ENCODE results near the gene MYO16. TPM values are rescaled to one million over a fixed set of nuclear protein-coding genes. Genes with fewer than 3 reads are reported as not detected.
"Not testable (repeated sequence)": the region's sequence is repeated elsewhere in the genome, so short reads cannot be mapped to it uniquely, and the experiment has no call there.

Gene MYO16
- total RNA-seq, 1 experiment from 2014 or later: 0.36 TPM

- DNase-seq: no peak
- Histone ChIP-seq H3K36me3 (no peaks in the 10 kb centered on the region), H3K9me3 (no peaks in the 10 kb centered on the region), H3K4me3 (no peak overlapping the region), H3K27me3 (no peaks in the 10 kb centered on the region)
These were observed 406.8 kb downstream of the MYO16 start for GRCh38 chr13:109036078-109036780.

GRCh38 chr13:109043636-109044035 lies 414.2 kb downstream of the MYO16 start:
- Histone ChIP-seq H3K9me3 (no peaks in the 10 kb centered on the region), H3K27me3 (no peaks in the 10 kb centered on the region), H3K36me3 (no peaks in the 10 kb centered on the region), H3K4me3 (no peak overlapping the region)
- DNase-seq: no peak

GRCh38 chr13:109055850-109056249 lies 426.4 kb downstream of the MYO16 start:
- no peak for DNase-seq
- Histone ChIP-seq H3K27me3 (no peaks in the 10 kb centered on the region), H3K9me3 (no peaks in the 10 kb centered on the region), H3K36me3 (no peaks in the 10 kb centered on the region), H3K4me3 (no peak overlapping the region)

GRCh38 chr13:109058087-109058486 lies 428.7 kb downstream of the MYO16 start:
- Histone ChIP-seq H3K9me3 (no peaks in the 10 kb centered on the region), H3K27me3 (no peaks in the 10 kb centered on the region)
- no peak for DNase-seq

GRCh38 chr13:109072505-109072904 lies 443.1 kb downstream of the MYO16 start:
- Histone ChIP-seq H3K4me3 (no peak overlapping the region), H3K27me3 (no peaks in the 10 kb centered on the region), H3K36me3 (no peaks in the 10 kb centered on the region), H3K9me3 (no peaks in the 10 kb centered on the region)
- no peak for DNase-seq

More at GRCh38 chr13:109058087-109058486, 428.7 kb downstream of the MYO16 start:
- Histone ChIP-seq H3K4me3 (no peak overlapping the region), H3K36me3 (no peaks in the 10 kb centered on the region)

GRCh38 chr13:109074436-109074835 lies 445.0 kb downstream of the MYO16 start:
- Histone ChIP-seq H3K4me3 (no peak overlapping the region), H3K27me3 (no peaks in the 10 kb centered on the region), H3K9me3 (no peaks in the 10 kb centered on the region), H3K36me3 (no peaks in the 10 kb centered on the region)
- DNase-seq: no peak

GRCh38 chr13:109074853-109075252 lies 445.4 kb downstream of the MYO16 start:
- no peaks in the 10 kb centered on the region for H3K9me3 ChIP-seq
- no peak overlapping the region for H3K4me3 ChIP-seq
- no peaks in the 10 kb centered on the region for H3K36me3 ChIP-seq
- DNase-seq: no peak
- H3K27me3 ChIP-seq: no peaks in the 10 kb centered on the region

GRCh38 chr13:109087916-109088623 lies 458.7 kb downstream of the MYO16 start:
- H3K27me3 ChIP-seq: no peaks in the 10 kb centered on the region
- H3K9me3 ChIP-seq: no peaks in the 10 kb centered on the region
- no peak overlapping the region for H3K4me3 ChIP-seq
- no peak for DNase-seq
- no peaks in the 10 kb centered on the region for H3K36me3 ChIP-seq

GRCh38 chr13:109088624-109088917 lies 459.2 kb downstream of the MYO16 start:
- Histone ChIP-seq H3K36me3 (no peaks in the 10 kb centered on the region), H3K4me3 (no peak overlapping the region), H3K9me3 (no peaks in the 10 kb centered on the region), H3K27me3 (no peaks in the 10 kb centered on the region)
- no peak for DNase-seq

GRCh38 chr13:109090796-109091195 lies 461.4 kb downstream of the MYO16 start:
- DNase-seq: no peak
- Histone ChIP-seq H3K4me3 (no peak overlapping the region), H3K27me3 (no peaks in the 10 kb centered on the region), H3K36me3 (no peaks in the 10 kb centered on the region), H3K9me3 (no peaks in the 10 kb centered on the region)

- DNase-seq: no peak
- Histone ChIP-seq H3K27me3 (no peaks in the 10 kb centered on the region), H3K9me3 (no peaks in the 10 kb centered on the region), H3K4me3 (no peak overlapping the region), H3K36me3 (no peaks in the 10 kb centered on the region)
These were observed 461.8 kb downstream of the MYO16 start for GRCh38 chr13:109091249-109091648.

- H3K36me3 ChIP-seq, H3K27me3 ChIP-seq, H3K4me3 ChIP-seq, H3K9me3 ChIP-seq, DNase-seq: not testable (repeated sequence)
These were observed 462.8 kb downstream of the MYO16 start for GRCh38 chr13:109092186-109092585.

- Histone ChIP-seq H3K9me3 (no peaks in the 10 kb centered on the region), H3K36me3 (no peaks in the 10 kb centered on the region), H3K27me3 (no peaks in the 10 kb centered on the region), H3K4me3 (no peak overlapping the region)
- no peak for DNase-seq
These were observed 464.6 kb downstream of the MYO16 start for GRCh38 chr13:109093998-109094397.

- Histone ChIP-seq H3K4me3 (no peak overlapping the region), H3K9me3 (no peaks in the 10 kb centered on the region), H3K27me3 (no peaks in the 10 kb centered on the region), H3K36me3 (no peaks in the 10 kb centered on the region)
- DNase-seq: no peak
These were observed 465.7 kb downstream of the MYO16 start for GRCh38 chr13:109095126-109095525.

GRCh38 chr13:109096101-109096500 lies 466.7 kb downstream of the MYO16 start:
- Histone ChIP-seq H3K9me3 (no peaks in the 10 kb centered on the region), H3K36me3 (no peaks in the 10 kb centered on the region), H3K27me3 (no peaks in the 10 kb centered on the region), H3K4me3 (no peak overlapping the region)
- peak; percentile 21 for DNase-seq

GRCh38 chr13:109100705-109101304 lies 471.4 kb downstream of the MYO16 start:
- Histone ChIP-seq H3K9me3 (no peaks in the 10 kb centered on the region), H3K36me3 (no peaks in the 10 kb centered on the region), H3K4me3 (no peak overlapping the region), H3K27me3 (no peaks in the 10 kb centered on the region; the same call in 1 of the 2 replicates)
- peak; percentile 22 for DNase-seq

- H3K36me3 ChIP-seq: no peaks in the 10 kb centered on the region
- no peaks in the 10 kb centered on the region; the same call in 1 of the 2 replicates for H3K27me3 ChIP-seq
- no peak for DNase-seq
- H3K4me3 ChIP-seq: no peak overlapping the region
- no peaks in the 10 kb centered on the region for H3K9me3 ChIP-seq
These were observed 472.2 kb downstream of the MYO16 start for GRCh38 chr13:109101550-109102144.
